NCI-H2107 (cell line): Measurements from ENCODE around the gene NLRC5.
"Not testable (repeated sequence)": the region's sequence is repeated elsewhere in the genome, so short reads cannot be mapped to it uniquely, and the experiment has no call there.

Experiments
- DNase-seq: peaks from one replicate; lab custom pipeline; 2025; lab: John Stamatoyannopoulos, UW

NLRC5 gene

DNA sequence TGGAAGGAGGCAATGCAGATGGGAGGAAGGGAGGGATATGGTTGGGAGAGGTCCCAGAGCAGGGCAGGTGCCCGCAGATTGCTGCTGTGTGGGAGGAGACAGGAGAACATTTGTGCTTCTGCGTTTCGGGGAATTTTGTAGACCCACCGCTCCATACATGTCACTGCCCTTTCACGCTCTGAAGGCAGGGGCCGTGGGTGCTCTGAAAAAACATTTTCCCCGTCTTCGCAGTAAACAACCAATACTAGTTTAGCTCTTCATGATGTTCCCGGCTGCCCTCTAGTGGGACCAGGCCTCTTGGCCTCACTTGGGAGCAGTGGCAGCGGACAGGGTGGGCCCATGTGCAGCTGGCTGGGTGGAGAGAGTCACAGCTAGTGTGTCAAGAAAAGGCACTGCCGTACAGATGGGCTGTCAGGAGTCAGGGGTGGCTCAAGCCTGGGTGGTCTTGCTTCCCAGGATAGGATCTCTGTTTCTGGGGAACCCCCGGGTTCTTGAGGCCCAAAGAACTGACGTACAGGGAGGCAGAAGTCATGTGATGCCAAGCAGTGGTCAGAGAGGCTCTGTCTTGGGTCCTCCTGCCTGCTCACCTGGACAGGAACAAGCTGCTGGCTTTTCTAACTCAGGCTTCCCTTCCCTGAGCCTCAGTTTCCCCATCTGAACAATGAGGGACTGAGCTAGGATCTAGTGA lies 56.5 kb downstream of the NLRC5 start:
- no peak for DNase-seq

DNA sequence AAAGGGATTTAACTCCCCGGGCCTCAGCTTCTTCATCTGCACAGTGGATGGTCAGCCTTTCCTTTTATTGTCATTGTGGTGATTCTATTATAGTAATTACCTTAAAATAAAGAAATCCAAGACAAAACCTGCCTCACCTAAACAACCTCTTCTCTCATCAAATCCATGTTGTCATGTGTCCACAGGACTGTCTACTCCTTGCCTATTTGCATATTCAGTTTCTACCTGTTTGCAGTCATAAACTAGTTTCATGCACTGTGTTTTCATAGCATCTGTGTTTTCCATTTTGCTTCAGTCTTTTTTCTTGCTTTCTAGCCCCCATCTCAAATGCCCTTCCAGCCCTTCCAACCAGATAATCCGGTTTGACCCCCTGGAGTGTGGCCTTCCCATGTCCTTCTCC lies 58.7 kb downstream of the NLRC5 start:
- DNase-seq: no peak

DNA sequence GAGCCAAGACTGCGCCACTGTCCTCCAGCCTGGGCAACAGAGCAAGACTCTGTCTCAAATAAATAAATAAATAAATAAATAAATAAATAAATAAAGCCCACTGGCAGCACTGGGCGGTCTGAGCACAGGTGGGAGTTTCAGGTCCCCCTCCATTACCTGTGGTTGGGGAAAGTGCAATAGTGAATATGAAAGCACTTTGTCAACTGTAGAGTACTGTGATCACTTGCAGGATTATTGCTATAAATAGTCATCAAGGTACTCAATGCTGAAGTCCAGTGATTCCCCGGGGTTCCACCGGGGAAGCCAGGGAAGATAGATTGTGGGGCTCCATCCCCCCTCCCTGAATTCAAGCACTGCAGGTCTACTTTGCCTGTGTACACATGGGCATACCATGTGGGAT lies 60.3 kb downstream of the NLRC5 start:
- no peak for DNase-seq

DNA sequence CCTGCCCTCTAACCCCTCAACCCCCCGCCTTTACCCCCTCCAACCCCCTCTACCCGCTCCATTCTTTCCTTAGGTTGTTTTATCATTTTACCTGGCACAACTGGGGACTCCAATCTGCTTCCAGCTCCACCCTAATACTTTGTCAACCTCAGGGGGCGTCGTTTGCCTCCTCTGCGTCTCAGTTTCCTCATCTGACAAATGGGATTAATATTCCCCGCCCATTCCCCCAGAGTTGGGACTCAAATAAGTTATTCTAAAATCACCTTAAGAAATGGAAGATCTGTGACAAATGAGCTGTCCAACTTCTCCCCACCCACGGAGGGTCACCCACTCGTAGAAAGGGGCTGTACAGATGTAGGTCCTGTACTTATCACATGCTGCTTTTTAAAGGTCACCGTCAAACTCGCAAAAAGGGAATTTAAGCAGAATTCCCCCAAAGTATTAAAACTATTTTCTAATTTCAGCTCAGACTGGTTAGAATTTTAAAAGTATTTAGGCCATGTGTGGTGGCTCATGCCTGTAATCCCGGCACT lies 62.4 kb downstream of the NLRC5 start:
- DNase-seq: no peak

DNA sequence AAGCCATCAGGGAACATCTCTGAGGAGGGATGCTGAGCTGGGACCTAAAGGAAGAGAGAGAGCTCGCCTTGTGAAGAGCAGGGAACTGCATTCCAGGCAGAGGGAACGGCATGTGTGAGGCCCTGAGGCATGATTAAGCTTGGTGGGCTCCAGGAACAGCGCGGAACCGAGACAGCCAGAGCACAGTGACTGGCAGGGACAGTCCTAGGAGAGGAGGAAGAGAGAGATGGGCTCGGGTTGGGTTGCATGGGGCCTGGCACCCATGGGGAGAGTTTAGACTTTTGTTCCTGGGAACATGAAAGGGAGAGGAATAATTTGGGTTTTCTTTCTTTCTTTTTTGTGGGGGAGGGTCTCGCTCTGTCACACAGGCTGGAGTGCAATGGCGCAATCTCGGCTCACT lies 63.8 kb downstream of the NLRC5 start:
- no peak for DNase-seq

DNA sequence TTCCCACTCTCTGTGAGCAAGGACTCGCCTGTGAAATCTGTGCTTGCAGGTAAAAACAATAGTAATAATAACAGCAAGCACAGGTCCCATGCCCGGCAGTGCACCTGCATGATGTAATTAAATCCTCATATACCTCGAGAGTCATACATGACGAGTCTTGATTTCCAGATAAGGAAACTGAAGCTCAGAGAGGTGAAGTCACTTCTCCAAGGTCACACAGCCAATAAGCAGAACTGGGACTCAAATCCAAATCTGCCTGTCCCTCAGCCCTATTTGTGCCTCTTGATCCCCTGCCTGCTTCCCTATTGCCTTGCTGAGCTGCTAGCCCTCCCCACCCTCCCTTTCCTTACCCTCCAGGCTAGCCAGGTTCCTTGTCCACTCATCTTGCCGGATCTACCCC lies 65.0 kb downstream of the NLRC5 start:
- no peak for DNase-seq

DNA sequence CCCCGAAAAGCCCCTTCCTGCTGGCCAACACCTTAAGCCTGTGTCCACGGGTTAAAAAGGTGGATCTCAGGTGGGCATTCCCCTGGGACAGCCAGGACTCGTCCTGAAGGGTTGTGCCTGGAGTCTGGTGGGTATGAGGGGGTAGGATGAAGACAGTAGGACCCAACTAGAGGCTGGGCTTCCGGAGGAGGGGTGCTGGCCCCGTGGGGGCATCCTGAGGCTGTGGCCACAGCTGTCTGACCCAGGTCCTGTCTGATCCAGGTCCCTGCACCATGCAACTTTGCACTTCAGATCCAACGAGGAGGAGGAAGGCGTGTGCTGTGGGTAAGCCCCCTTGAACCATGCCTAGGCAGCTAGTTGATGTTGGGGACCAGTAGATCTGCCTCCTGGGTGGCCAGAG lies 65.4 kb downstream of the NLRC5 start:
- no peak for DNase-seq

DNA sequence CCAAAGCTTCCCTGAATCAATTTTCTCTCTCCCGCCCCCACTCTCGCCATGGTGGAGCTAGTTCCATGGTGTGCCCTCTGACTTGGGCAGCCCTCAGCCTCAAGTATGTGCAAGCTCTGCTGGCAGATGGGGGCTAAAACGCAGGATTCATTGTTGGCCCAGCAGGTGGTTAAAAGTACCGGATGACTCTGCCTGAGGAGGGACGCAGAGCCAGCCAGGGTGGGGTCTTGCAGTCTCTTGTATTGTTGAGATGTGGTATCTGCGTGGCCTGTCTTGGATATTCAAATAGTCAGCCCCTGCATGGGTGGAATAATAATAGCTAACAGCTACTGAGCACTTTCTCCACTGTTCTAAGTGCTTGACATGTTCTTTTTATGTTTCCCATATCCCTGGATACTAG lies 66.3 kb downstream of the NLRC5 start:
- no peak for DNase-seq

DNA sequence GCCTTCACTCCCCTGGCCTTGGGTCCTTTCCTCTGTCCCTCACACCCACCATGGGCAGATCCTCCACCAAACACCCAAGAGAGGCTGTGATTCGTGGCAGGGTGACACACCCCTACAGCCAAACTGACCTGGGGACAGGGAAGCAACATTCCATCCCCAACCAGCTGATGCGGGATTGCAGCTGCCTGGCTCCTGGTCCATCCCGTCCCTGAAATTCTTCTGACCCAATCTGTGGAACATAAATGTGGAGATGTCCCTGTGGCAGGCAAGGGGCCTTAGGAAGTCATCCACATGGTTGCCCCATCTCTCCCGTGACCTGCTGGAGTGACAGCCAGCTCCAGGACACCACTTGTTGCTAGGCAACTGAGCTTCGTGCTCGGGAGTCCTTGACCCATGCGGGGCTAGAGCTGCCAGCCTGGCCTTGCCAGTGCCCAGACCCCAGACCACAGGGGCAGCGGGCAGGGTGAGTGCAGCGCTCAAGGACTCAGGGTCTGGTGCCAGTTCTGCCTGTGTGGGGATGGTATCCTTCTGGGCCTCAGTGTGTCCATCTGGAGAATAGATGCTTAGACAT lies 69.0 kb downstream of the NLRC5 start:
- no peak for DNase-seq

DNA sequence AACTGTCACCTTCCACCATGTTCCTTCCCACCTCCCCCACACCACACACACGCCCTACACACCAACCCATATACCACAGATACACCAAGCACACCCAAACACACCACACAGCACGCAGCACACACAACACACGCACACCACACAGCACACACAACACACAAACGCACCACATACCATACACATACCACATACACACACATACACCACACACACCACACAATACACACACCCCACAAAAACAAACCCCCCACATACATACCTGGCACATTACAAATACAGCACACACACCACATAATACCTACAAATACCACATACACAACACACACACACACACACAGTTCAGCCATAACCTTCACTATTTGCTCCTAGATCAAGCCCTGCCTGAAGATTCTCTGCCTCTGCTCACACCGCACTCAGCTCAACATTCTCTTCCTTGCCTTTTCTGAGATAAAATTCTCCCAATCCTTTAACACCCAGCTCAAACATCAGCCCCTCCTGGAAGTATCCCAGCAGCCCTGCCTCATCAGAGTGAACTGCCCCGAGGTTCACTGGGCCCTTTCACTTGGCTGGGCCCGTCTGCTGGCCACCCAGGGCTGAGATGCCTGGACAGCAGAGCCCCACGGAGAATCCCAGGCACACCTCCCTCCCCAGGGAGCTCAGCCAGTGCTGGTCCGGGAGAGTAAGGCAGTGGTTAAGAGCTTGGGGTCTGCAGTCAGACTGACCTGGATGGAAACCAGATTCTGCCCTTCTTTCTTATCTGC lies 71.1 kb downstream of the NLRC5 start:
- DNase-seq: no peak

DNA sequence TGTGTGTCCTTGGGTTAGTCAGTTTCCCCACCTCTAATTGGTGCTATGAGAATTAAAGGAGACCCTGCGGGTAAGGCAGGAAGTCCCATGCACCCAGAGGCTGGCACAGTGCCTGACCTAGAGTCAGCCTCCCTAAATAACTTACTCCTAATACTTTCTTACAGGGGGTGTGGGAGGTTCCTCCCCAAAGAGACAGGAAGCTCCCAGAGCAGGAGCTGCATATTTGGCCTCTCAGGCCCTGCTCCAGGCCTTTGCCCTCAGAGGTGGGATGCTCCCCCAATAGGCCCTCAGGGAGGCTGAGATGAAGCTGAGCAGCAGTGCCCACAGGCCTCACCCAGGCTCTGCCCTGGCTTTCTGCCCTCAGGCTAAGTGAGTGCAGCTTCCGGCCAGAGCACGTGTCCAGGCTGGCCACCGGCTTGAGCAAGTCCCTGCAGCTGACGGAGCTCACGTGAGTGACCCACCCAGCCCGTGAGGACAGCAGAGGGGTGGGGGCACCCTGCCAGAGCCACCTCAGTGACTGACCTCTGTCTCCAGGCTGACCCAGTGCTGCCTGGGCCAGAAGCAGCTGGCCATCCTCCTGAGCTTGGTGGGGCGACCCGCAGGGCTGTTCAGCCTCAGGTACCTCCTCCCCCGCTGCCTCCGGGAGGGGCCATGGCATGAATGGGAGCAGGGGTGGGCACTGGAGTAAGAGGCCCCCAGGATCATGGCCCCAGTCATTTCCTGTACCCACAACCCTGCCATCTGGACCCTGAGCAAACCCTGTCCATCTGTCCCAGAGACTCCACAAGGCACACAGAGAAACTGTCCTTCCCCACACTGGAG lies 71.9 kb downstream of the NLRC5 start:
- DNase-seq: no peak

DNA sequence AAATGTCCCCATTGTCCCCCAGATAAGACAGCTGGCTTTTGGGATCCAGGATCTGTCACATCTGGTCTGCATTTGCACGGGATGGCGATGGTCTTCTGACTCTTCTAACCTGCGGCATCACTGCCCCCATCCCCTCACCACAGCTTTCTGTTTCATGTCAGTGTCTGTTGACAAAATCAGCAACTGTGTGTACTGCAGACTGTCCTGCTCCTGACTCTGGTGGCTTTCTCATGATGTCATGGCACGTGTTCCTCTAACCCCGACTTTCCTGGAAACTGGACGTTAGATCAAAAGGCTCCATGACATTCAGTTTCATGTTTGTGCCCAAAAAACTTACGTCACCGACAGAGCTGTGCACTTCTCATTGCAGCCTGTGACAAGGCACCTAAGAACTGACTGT lies 73.0 kb downstream of the NLRC5 start:
- DNase-seq: no peak

DNA sequence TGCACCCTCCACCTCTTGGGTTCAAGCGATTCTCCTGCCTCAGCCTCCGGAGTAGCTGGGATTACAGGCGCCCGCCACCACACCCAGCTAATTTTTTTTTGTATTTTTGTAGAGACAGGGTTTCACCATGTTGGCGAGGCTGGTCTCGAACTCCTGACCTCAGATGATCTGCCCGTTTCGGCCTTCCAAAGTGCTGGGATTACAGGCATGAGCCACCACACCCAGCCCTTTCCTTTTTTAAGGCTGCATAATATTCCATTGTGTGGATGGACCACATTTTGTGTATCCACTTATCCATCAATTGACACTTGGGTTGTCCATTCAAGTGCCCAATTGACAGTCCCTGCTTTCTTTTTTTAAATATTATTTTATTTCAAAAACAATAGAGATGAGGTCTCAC lies 73.8 kb downstream of the NLRC5 start:
- not testable (repeated sequence) for DNase-seq

DNA sequence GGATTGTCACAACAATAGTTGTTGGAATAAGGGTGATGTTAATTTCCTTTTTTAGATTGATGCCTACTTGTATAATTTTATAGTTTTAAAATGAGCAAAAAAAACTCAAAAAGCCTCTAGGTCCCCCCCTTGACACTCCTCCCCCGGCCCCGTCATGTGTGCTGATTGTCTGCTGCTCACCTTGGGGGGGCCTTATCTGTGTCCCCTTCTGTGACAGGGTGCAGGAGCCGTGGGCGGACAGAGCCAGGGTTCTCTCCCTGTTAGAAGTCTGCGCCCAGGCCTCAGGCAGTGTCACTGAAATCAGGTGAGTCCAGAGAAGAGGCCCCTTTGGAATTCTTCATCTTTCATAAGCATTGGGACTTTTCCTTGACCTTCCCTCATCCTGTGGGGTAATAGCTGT lies 75.6 kb downstream of the NLRC5 start:
- DNase-seq: no peak

DNA sequence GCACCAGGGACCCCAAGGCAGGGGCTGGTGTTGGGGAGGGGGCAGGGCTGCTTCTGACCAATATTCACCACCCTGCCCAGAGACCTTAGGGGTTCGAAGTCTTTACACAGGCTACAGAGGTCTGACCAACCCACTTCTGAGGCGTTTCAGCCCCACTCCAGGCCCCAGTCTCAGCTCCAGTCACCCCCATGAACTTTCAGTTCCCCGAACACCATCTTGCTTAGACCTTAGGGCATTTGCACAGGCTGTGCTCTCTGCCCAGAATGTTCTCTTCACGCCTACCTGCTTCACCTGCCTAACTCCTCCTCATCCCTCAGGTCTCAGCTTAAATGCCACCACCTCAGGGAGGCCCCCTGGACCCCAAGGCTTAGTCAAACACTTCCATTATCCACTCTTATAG lies 77.3 kb downstream of the NLRC5 start:
- DNase-seq: no peak

DNA sequence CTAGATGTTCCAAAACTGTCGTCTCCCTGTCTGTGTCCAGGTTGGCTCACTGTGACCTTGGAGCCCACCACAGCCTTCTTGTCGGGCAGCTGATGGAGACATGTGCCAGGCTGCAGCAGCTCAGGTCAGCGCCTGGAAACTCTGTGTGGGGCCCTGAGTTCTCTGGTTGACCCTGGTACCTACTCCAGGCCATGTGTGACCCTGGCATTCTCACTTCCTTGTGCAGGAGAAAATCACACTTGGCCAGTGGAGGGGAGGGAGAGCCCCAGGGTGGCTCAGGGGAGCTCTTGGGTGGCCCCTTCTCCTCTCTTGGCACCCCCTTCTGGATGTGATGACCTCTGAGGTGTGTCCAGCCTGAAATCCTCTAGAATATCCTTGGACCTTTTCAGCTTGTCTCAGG lies 78.0 kb downstream of the NLRC5 start:
- no peak for DNase-seq

DNA sequence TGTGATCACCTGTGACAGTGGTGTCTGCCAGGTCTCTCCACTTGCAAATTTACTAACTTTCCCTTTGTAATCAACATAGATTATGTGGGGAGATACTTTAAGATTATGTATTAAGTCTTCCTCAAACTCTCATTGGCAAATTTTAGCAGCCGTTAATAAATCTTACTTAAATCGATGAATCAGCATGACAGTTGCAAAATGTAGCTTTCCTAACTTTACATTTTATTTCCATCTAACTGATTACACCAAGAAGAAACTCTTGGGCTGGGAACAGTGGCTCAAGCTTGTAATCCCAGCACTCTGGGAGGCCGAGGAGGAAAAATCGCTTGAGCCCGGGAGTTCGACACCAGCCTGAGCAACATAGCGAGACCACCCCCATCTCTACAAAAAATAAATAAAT lies 79.7 kb downstream of the NLRC5 start:
- no peak for DNase-seq

DNA sequence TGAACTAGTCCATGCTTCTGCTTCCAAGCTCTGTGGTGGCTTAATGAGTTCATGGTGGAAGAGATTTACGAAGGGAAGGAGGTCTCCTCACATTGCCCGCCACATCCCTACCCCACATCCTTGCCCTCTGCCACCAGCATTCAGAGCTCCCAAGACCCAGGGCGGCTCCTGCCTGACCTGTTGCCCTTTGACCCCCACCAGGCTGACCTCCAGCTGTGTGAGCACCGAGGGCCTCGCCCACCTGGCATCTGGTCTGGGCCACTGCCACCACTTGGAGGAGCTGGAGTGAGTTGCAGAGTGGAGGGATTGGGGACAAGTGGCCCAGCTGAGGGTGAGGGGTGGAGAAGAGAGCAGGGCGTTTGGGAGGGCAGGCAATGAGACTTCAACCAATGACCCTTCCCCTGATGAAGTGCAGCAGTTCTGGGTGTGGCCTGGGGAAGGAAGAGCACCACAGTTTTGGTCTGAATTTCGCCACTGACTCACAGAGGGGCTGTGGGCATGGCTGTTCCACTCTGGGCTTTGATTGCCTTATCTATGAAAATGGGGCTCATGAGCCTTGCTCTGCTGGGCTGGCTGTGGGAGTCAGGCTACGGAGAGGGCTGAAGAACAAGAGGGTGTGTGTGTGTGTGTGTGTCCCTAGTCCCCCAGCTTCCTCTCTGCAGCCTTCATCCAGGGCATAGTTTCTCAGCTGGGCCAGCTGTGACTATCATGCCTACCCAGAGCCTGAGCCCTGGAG lies 80.4 kb downstream of the NLRC5 start:
- no peak for DNase-seq

DNA sequence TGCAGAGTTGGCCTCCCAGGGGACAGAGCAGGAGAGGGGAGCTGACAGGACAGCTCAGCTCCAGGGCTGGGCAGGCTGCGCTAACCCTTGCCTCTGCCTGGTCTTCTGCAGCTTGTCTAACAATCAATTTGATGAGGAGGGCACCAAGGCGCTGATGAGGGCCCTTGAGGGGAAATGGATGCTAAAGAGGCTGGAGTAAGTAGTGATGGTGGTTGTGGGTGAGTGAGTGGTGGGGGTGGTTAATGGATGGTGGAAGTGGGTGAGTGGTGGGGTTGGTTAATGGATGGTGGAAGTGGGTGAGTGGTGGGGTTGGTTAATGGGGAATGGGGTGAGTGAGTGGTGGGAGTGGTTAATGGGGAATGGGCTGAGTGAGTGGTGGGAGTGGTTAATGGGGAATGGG lies 81.1 kb downstream of the NLRC5 start:
- no peak for DNase-seq

DNA sequence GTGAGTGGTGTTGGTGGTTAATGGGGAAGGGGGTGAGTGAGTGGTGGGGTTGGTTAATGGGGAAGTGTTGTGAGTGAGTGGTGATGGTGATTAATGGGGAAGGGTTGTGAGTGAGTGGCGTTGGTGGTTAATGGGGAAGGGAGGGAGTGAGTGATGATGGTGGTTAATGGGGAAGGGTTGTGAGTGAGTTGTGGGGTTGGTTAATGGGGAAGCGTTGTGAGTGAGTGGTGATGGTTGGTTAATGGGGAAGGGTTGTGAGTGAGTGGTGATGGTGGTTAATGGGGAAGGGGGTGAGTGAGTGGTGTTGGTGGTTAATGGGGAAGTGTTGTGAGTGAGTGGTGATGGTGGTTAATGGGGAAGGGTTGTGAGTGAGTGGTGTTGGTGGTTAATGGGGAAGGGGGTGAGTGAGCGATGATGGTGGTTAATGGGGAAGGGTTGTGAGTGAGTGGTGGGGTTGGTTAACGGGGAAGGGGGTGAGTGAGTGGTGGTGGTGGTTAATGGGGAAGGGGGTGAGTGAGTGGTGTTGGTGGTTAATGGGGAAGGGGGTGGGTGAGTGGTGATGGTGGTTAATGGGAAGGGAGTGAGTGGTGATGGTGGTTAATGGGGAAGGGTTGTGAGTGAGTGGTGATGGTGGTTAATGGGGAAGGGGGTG lies 81.8 kb downstream of the NLRC5 start:
- not testable (repeated sequence) for DNase-seq
